HCT116 (cell line): ENCODE measurements around the gene DIPK1A. TPM values are rescaled to one million over a fixed set of nuclear protein-coding genes. Genes with fewer than 3 reads are reported as not detected.

Experiments used
- ATAC-seq: fragments of 200-7000 bp; cut with Tn5 transposase; 2 replicates; pipeline ENCODE4 v1.9.1; 2020; ENCODE audit warnings: mild to moderate bottlenecking, moderate library complexity
- BruUV-seq: library from RNA; stranded (reverse); fragments of 400-500 nt; replicated peaks from 2 replicates; lab custom pipeline; 2021; lab: Mats Ljungman, UMichigan
- CTCF ChIA-PET: fragments of 300-600 bp; sonication (Branson Sonifier 250); formaldehyde crosslinking; loops from one replicate; lab custom pipeline; 2021; ENCODE audit warnings: antibody characterized with exemption; lab: Charles Lee
- POLR2A ChIA-PET: fragments of 300-600, 350-600 bp; sonication (Branson Sonifier 250); formaldehyde crosslinking; loops from one replicate; lab custom pipeline; 2021; ENCODE audit warnings: antibody characterized with exemption; lab: Charles Lee
- RAD21 ChIA-PET, 2 experiments: fragments of 300-600 bp; sonication (Branson Sonifier 250); formaldehyde crosslinking; loops; one replicate each; lab custom pipeline; 2023; ENCODE audit warnings: low total read pairs in 2 of 2; ENCODE audit not compliant: uncharacterized antibody in 2 of 2, unreplicated experiment in 2 of 2, low non-redundant PET in 1 of 2; lab: Charles Lee
- DNase-seq: peaks from one replicate; pipeline ENCODE4 v3.0.0-alpha.2; 2010; ENCODE audit warnings: low read depth, low spot score
- H2AFZ ChIP-seq: fragments of 200-600 bp; shearing (Covaris generic), sonication (generic); 2 replicates; pipeline ENCODE4 v1.6.1; 2017; ENCODE audit warnings: low read depth, mixed run types, mixed read lengths, antibody characterized with exemption, low read length; ENCODE audit not compliant: poor library complexity, severe bottlenecking
- H3K27ac ChIP-seq: 2 replicates; pipeline ENCODE4 v1.5.1; 2012; ENCODE audit warnings: low read depth, low read length
- H3K27me3 ChIP-seq: fragments of 200-600 bp; sonication (generic); 2 replicates; pipeline ENCODE4 v1.6.1; 2016; ENCODE audit warnings: mixed run types, low read length, mixed read lengths; ENCODE audit not compliant: insufficient read depth
- H3K36me3 ChIP-seq, 2 experiments: fragments of 200-500 bp in 1 of 2; fragments of 200-600 bp in 1 of 2; sonication (Bioruptor generic) in 1 of 2; sonication (generic) in 1 of 2; 2 replicates each; pipeline versions ENCODE4 v1.5.1 to v1.6.1; 2014 to 2016; ENCODE audit warnings: low read length in 2 of 2, inconsistent platforms in 1 of 2, mixed read lengths in 1 of 2, mixed run types in 1 of 2; ENCODE audit not compliant: insufficient read depth in 2 of 2, control insufficient read depth in 1 of 2
- H3K4me1 ChIP-seq, 2 experiments: fragments of 200-600 bp in 1 of 2; sonication (generic) in 1 of 2; 2 replicates each; pipeline versions ENCODE4 v1.5.1 to v1.6.1; 2012 to 2017; ENCODE audit warnings: low read length in 2 of 2, inconsistent platforms in 1 of 2, mild to moderate bottlenecking in 1 of 2, mixed read lengths in 1 of 2, mixed run types in 1 of 2, moderate library complexity in 1 of 2; ENCODE audit not compliant: insufficient read depth in 2 of 2, control insufficient read depth in 1 of 2
- H3K4me2 ChIP-seq: fragments of 200-600 bp; sonication (generic); 2 replicates; pipeline ENCODE4 v1.6.1; 2017; ENCODE audit warnings: mixed run types, low read length, mixed read lengths
- H3K4me3 ChIP-seq, 2 experiments: fragments of 200-600 bp in 1 of 2; sonication (generic) in 1 of 2; replicated peaks in 1 of 2; 2 replicates each; pipeline ENCODE4 v1.5.1; 2011 to 2016; ENCODE audit warnings: low read length in 2 of 2, control low read depth in 1 of 2, low read depth in 1 of 2, mild to moderate bottlenecking in 1 of 2, mixed read lengths in 1 of 2, mixed run types in 1 of 2
- H3K79me2 ChIP-seq: fragments of 200-600 bp; sonication (generic); 2 replicates; pipeline ENCODE4 v1.6.1; 2017; ENCODE audit warnings: mild to moderate bottlenecking, mixed run types, low read length, moderate library complexity, mixed read lengths; ENCODE audit not compliant: insufficient read depth
- H3K9ac ChIP-seq: fragments of 200-600 bp; sonication (generic); 2 replicates; pipeline ENCODE4 v1.6.1; 2016; ENCODE audit warnings: low read length, mixed read lengths
- H3K9me2 ChIP-seq: fragments of 200-600 bp; sonication (generic), shearing (Covaris generic); 2 replicates; pipeline ENCODE4 v1.6.1; 2017; ENCODE audit warnings: mixed run types, mild to moderate bottlenecking, moderate library complexity; ENCODE audit not compliant: insufficient read depth
- H3K9me3 ChIP-seq, 2 experiments: fragments of 200-500 bp in 1 of 2; fragments of 200-600 bp in 1 of 2; sonication (Bioruptor generic) in 1 of 2; sonication (generic) in 1 of 2; 2 replicates each; pipeline ENCODE4 v1.6.1; 2014 to 2017; ENCODE audit warnings: low read length in 2 of 2, mixed read lengths in 2 of 2, inconsistent platforms in 1 of 2, low read depth in 1 of 2, mild to moderate bottlenecking in 1 of 2, mixed run types in 1 of 2, moderate library complexity in 1 of 2; ENCODE audit not compliant: control insufficient read depth in 1 of 2, insufficient read depth in 1 of 2
- H4K20me1 ChIP-seq: fragments of 200-600 bp; sonication (generic), shearing (Covaris generic); 2 replicates; pipeline ENCODE4 v1.6.1; 2017; ENCODE audit warnings: mixed run types, mild to moderate bottlenecking, moderate library complexity; ENCODE audit not compliant: insufficient read depth
- CBX3 ChIP-seq: IDR thresholded peaks from 2 replicates; pipeline ENCODE4 v1.6.1; 2012; ENCODE audit warnings: low read depth
- EZH2 ChIP-seq: fragments of 200-600 bp; sonication (generic); IDR thresholded peaks from 2 replicates; pipeline ENCODE4 v1.6.1; 2017; ENCODE audit warnings: antibody characterized with exemption, mixed run types
- EZH2phosphoT487 ChIP-seq: fragments of 200-600 bp; IDR thresholded peaks from 2 replicates; pipeline ENCODE4 v1.6.1; 2018; ENCODE audit warnings: antibody characterized with exemption, borderline replicate concordance
- FOSL1 ChIP-seq: IDR thresholded peaks from 2 replicates; pipeline ENCODE4 v1.6.1; 2012; ENCODE audit warnings: low read depth
- RAD21 ChIP-seq: IDR thresholded peaks from 2 replicates; pipeline ENCODE4 v1.6.1; 2012; ENCODE audit warnings: low read depth, mild to moderate bottlenecking
- SRF ChIP-seq: IDR thresholded peaks from 2 replicates; pipeline ENCODE4 v1.6.1; 2012; ENCODE audit warnings: low read depth
- TCF7L2 ChIP-seq: IDR thresholded peaks from 2 replicates; pipeline ENCODE4 v1.7.0; 2011; ENCODE audit warnings: borderline replicate concordance, inconsistent platforms; ENCODE audit not compliant: insufficient read depth, insufficient read length; ENCODE audit errors: extremely low read depth
- YY1 ChIP-seq: IDR thresholded peaks from 2 replicates; pipeline ENCODE4 v1.6.1; 2011; ENCODE audit warnings: low read length, low read depth, moderate library complexity, mild to moderate bottlenecking; ENCODE audit not compliant: insufficient replicate concordance; ENCODE audit errors: extremely low read depth
- intact Hi-C: fragments of 100-400 bp; cut with micrococcal nuclease; formaldehyde crosslinking; loops from 2 replicates; pipeline ENCODE4 v1.10.0; 2022
- total RNA-seq: library from RNA; stranded (reverse); gene quantifications from one replicate; pipeline ENCODE4 v1.2.1, GENCODE V29; 2021; ENCODE audit not compliant: unreplicated experiment
- TF ChIP-seq, protein P1 (sequence below): IDR thresholded peaks from 2 replicates; pipeline ENCODE4 v1.6.1; 2012; ENCODE audit warnings: low read depth

The DIPK1A gene
- total RNA-seq, 1 experiment from 2014 or later: 4.3 TPM

DNA sequence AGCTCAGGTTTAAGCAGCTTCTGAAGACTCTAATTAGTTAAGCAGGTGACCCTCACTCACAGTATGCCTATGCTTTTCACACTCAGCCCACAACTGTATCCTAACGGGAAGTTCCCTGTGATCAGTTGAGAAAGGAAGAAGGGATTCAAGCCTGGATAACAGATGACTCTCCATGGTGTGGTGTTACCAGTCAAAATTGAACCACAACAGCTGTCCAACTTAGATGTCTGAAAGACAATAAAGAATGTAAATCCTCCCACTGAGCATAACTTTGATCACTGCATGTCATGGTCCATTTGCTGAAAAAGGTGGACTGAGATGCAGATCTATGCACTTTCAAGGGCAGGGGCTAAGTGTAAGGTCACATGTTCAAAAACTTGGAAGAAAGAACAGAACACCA is 32.3 kb upstream of the DIPK1A start:
- Histone ChIP-seq H4K20me1 (no peaks in the 10 kb centered on the region), H3K4me2 (no peak overlapping the region), H3K9me3 (no peaks in the 10 kb centered on the region), H3K36me3 (no peaks in the 10 kb centered on the region), H3K79me2 (no peaks in the 10 kb centered on the region), H3K4me3 (no peak overlapping the region), H3K27ac (no peak overlapping the region), H3K9ac (no peak overlapping the region), H2AFZ (no peak overlapping the region), H3K9me2 (no peaks in the 10 kb centered on the region), H3K4me1 (0 out of 4 replicates have a peak, but pooled peaks cover 0 to 7% of the 10 kb centered on the region in 2 experiments), H3K27me3 (no peaks in the 10 kb centered on the region)
- DNase-seq (no peak), ATAC-seq (no peak)
- ChIA-PET POLR2A (no interaction called here), CTCF (interaction anchor here (0.6 to 2.9 kb wide), 20 partner anchors 8 to 1002 kb away, joined by 3 to 40 read pairs (median 4); partner anchors contain the start of gene DIPK1A), RAD21 (interaction anchor here in 1 of 2 experiments (1.1 to 1.4 kb wide), 2 partner anchors 26 to 135 kb away, joined by 5 to 6 read pairs; no protein-coding TSS in a partner anchor)
- intact Hi-C loops: no loop called here
- TF ChIP-seq YY1 (no peak), FOSL1 (no peak), CBX3 (no peak), EZH2 (no peak), EZH2phosphoT487 (no peak), RAD21 (no peak), SRF (no peak), TCF7L2 (no peak)
- TF ChIP-seq, protein P1, sequence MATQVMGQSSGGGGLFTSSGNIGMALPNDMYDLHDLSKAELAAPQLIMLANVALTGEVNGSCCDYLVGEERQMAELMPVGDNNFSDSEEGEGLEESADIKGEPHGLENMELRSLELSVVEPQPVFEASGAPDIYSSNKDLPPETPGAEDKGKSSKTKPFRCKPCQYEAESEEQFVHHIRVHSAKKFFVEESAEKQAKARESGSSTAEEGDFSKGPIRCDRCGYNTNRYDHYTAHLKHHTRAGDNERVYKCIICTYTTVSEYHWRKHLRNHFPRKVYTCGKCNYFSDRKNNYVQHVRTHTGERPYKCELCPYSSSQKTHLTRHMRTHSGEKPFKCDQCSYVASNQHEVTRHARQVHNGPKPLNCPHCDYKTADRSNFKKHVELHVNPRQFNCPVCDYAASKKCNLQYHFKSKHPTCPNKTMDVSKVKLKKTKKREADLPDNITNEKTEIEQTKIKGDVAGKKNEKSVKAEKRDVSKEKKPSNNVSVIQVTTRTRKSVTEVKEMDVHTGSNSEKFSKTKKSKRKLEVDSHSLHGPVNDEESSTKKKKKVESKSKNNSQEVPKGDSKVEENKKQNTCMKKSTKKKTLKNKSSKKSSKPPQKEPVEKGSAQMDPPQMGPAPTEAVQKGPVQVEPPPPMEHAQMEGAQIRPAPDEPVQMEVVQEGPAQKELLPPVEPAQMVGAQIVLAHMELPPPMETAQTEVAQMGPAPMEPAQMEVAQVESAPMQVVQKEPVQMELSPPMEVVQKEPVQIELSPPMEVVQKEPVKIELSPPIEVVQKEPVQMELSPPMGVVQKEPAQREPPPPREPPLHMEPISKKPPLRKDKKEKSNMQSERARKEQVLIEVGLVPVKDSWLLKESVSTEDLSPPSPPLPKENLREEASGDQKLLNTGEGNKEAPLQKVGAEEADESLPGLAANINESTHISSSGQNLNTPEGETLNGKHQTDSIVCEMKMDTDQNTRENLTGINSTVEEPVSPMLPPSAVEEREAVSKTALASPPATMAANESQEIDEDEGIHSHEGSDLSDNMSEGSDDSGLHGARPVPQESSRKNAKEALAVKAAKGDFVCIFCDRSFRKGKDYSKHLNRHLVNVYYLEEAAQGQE: no peak
- no TSS peak for BruUV-seq
